Stimulated activated CD4-positive, alpha-beta T cell treated with anti-CD3 and anti-CD28 coated beads, Interleukin-12 subunit alpha, Interleukin-12 subunit beta, amount 100 ng/mL, for 4 hours (primary cell): ENCODE measurements around the gene SYNPO2.
A peak's percentile ranks its signal among the peaks of the same experiment; 100 is the strongest.
"Not testable (repeated sequence)": the region's sequence is repeated elsewhere in the genome, so short reads cannot be mapped to it uniquely, and the experiment has no call there.

Experiments
- DNase-seq: peaks from one replicate; pipeline ENCODE4 v3.0.0-alpha.2; 2020

Gene SYNPO2

DNA sequence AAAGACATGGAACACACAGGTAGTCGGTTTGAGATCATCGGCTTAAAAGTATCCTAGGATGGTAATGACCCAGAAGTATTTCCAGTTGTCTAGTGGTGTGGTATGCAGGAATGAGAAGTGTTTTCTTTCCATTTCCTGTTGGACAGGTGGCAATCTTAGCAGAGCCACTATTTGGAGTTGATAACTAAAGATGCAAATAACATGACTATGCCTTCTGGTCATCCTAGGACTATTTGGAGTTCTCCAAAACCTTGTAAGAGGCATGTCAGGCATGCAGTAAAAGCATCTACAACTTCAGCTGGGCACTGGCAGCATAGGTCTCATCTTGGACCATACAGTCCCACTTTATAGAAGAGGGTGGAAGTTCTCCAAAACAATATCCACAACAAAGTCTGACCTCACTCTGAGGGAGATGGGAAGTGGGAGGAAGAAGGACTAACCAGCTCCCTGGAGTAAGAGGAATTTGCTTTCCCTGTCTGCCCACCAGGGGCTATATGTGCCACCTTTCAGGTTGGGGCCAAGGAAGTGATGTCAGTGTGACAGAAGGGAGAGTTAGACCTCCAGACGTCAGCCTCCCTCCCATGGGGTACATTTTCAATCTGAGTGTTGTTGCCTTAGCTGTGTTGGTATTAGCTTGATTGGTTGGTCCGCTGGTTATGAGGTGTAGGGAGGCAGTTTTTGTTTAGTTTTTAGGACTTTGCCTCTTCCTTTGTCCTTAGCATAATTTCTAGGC is 145.8 kb downstream of the SYNPO2 start:
- DNase-seq: no peak

DNA sequence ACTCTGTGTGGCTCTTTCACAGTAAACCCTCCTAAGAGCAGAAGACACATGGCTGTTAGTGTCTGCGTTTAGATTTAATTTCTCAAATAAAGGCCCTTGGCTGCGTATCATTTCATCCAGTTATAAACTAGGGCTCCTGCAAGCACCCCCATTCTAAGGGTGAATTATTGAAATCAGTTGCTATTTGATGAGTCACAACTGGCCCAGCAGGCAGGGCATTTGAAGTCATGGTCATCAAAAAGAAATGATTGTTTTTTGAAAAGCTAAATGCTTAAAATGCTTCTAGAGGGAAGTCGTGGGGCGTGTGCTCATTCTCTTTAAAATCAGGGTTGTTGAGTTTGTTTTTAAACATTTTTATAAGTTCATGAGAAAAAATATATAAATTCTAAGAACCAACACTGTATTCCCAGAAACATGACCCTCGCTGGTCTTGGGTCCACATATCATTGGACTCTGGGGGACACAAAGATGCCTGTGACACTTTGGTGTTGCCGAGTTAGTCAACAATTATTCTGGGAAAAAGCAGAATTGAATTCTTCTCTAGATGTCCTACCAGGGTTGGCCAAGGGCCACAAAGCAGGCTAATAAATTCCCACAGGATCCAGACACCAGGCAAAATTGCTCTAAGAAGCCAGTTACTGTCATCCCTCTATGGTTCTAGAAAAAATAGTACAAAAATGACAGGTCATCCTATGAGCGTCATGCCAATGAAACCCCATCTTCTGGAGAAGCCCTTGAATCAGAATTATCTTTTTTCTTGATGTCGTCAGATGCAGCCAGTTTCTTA is 147.5 kb downstream of the SYNPO2 start:
- no peak for DNase-seq

DNA sequence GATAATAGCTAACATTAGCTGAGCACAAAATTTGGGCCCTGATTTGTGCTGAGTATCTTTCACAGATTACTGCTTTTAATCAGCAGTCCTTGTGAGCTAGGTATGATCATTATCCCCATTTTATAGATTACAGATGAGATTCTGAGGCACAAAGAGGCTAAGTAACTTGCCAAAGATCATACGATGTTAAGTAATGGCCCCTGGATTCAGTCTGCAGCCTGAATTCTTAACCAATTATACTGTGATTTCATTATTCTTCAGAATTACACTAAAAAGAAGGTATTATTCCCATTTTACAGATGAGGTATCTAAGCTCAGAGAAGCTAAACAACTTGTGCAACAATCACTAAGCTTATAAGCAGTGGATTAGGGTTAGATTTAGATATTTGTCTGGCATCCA is 149.1 kb downstream of the SYNPO2 start:
- DNase-seq: no peak

DNA sequence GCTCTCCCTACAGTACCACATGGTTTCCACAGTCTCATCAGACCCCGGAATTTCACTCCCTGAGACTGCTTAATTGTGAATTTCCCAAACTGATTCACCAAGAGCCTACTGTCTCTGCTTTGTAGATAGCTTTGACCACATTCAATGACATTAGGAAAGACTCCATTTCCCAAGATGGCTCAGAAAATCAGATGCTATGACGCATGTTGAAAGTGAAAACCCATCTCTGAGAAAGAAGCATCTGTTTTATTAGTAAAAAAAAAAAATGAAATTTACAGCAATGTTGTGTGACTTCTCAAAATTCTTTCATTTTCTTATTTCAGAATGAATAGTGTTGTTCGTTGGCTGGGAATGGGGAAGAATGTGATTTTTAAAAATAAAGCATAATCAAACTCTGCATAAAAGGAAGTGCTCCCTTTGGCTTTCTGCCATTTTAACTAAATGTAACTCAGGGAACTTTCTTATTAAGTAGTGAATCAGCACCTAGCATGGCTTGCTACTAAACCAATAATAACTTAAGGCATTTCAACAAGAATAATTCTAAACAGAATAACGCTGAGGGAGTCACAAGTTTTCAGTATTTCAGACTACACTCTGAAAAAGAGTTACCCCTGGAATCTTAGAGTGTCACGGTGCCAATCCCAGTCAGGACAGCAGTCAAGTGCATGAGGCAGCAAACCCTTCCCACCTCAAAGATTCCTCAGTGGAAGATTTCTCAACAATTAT is 149.6 kb downstream of the SYNPO2 start:
- no peak for DNase-seq

DNA sequence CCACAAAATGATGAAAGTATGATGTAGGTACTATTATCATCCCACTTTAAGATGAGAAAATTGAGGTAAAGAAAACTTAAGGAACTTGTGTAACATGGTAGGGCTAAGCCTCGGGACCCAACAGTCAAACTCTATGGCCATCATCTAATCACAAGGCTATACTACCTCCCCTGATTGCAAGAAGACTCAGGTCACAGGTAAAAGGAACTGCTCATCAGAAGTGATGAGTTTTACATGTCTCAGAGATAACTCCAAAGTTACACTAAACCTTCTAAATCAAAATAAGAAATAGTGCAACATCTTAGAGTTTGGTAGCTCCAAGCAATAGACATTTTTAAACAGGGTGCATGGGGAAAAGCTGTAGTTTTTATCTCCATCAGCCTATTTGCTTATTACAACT is 150.5 kb downstream of the SYNPO2 start:
- DNase-seq: no peak

DNA sequence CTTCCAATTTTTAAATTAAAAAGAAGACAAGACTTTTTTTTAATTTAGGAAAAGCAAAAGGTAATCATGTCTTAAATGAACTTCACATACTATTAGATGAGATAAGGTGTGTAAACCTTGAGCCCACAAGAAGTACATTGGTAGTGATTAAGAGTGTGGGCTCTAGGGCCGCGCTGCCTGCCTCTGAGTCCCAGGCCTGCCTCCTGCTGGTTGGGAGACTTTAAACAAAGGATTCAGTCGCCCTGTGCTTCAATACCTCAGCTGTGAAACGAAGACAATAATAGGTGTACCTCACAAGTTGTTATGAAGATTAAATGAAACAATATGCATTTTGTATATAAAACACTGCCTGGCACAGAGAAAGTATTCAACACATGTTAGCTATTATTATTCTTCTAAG is 151.1 kb downstream of the SYNPO2 start:
- DNase-seq: no peak

DNA sequence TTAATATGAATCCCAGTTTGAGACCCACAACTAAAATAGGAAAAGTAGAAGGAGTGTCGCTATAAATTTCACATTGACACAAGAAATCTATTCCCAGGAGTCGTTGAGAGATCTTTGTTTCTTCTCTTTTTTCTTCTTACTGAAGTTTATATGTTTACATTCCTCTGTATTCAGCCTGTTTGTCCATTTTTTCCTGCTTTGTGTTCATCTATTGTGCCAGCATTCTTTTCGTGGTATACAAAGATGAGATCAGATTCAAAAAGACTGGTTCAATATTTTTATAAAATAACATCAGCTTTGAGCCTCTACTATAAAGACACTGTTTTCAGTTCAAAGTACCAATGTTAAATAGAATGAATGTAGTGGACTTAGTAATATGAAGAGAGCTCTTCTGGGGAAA is 151.6 kb downstream of the SYNPO2 start:
- DNase-seq: no peak

DNA sequence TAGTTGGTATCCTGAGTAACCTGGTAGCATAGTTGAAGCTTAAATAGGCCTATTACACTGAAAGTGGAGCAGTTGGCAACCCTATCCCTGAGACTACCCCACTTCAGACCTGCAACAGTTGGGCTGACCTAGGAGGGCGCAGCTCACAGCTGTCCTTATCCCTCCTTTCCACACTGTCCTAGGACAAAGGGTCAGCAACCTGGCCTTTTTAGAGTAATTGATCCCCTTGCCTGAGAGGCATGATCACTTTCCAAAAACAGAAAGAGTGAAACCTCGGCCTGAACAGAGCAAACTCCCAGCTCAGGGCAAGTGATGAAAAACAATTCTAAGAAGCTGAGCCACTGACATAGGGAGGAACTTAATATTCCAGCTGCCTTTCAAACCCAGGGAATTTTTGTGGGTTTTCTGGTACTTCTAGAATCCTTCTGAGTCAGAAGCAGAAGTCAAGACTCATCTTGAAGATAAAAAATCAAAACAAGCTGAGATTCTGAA is 152.1 kb downstream of the SYNPO2 start:
- DNase-seq: no peak

DNA sequence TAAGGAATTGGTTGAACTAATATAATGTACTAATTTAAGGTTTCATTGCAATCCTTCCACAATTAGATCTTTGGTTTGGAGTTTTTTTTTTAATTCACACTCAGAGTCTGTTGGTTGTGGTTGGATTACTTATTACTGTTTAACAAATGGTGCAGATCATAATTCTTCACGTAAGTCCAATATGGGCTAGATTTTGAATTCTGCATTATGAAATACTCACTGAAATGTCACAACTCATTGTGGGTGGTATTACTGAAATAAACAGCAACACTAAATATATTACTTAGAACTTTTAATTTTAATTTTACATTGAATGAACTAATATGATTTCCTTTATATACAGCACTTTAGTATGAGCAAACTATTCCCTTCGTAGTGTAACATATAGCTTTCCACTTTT is 152.7 kb downstream of the SYNPO2 start:
- no peak for DNase-seq

DNA sequence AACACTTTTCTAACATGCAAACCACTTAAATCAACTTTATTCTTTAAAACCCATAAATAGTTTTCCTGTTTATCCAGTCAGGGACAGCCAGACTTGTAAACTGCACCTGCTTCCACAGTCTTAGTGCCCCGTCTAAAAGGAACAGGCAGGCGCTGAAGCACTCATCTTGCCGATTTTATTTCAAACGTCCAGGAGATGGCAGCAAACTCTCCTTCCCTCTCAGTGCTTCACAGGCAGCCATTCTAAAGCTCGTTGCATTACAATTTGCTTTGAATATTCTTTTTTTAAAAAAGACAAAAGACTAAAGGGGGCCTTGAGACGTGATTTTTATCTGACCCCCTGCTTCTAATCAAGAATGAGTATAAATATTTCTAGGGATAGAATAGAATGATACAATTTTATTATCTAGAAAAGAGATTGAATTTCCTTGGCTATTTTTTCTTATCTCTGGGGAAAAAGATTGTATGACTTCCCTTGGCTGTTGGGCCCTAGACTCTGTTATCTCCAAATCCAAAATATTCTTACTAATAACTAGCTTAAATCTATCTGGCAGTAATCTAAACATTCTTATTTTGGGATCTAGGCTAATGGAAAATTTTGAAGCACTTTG is 153.4 kb downstream of the SYNPO2 start:
- DNase-seq: peak; percentile 11

DNA sequence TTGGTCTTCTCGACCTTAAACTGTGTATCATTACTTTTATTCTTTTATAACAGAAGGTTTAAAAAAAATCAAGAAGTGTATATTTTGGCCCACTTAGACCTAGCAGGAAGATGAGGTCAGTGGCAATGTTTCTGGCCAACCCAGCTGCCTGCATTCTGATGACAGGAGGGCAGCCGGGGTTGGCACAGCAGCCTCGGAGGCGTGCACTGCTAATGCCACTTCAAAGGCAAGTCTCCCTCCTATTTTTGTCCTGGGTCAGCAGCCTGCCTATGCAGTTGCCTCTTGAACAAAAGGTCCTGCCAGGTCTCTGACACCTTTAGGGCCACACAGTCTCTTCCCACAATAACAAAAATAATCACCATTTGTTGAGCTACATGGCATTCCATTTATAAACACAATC is 157.6 kb downstream of the SYNPO2 start:
- no peak for DNase-seq

DNA sequence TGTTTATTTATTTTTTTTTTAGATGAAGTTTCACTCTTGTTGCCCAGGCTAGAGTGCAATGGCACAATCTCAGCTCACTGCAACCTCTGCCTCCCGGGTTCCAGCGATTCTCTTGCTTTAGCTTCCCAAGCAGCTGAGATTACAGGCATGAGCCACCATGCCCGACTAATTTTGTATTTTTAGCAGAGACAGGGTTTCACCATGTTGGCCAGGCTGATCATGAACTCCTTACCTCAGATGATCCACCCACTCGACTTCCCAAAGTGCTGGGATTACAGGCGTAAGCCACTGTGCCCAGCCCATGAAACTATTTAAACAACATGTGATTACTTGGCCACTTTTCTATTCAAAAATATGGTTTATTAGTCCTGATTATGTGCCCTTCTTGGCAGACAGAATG is 158.4 kb downstream of the SYNPO2 start:
- not testable (repeated sequence) for DNase-seq

DNA sequence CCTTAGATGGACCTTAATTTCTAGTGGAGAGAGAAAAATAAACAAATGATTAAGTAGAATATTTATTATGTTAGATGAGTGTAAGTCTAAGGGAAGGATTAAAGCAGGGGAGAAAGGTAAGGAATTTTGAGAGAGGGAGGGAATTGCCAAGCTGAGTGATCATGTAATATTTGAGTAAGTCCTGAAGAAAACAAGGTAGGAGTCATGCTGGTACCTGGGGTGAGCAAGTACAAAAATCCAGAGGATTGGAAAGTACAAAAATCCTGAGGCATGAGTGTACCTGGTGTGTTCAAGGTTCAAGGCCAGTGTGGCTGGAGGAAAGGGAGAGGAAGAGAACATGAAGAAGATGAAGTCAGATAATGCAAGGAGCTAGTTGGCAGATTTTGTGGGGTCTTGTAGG is 159.8 kb downstream of the SYNPO2 start:
- DNase-seq: no peak

DNA sequence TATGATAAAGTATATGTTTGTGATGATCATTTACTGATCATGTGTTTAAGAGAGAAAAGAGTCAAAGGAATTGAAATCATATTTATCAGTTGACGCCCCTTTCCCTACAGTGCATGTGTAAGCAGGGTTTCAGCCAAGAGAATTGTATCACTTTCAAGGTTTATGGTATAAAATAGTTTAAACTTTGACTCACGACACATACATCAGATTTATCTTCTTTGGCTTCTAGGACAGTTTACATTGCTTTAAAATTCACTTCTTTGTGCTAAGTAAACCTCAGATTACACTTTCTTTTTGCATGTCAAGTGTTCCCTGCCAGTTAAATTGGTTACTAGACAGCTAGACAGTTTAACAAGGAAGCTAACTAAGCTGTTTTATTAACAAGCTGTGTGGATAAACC is 160.7 kb downstream of the SYNPO2 start:
- no peak for DNase-seq

DNA sequence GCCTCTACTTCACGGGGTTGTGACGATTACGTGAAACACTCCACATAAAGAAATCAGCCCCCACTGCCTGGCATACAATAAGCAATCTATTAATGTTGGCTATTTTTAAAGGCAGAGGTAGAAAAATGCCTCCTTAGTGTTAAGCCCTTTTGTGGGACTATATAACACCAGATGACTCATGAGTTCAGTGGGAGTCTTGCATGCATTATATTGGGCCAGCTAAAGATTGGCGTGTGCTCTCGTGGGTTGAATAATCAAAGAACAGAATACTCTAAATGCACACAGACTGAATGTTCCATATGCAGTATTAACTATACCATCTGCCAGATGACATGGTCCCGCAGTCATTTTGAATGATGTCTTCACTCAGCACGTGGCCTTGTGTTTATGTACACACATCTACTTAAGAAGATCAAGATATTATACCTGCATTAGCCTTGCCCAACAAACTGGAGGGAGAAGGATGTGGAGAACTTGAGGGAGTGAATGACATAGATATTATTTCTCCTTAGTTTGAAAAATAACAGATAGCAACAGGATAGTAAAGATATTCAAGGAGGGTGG is 162.0 kb downstream of the SYNPO2 start:
- no peak for DNase-seq

DNA sequence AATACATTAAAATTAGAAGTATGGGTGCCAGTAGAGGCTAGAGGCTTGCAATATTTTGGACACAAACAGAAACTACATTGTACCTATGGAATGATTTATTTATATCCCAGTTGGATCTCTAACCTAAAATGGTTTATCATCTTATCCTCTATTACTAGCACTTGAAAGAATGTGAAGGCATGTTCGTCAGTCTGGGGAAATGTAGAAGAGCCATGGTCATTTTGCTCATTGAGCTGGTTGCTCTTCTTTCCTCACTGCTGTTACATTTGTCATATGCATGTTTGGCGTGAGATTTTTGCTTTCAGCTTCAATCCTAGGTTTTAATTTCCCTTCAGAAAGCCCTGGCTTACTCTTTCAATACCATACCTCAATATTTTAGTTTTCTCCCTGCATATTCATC is 164.6 kb downstream of the SYNPO2 start:
- DNase-seq: no peak

DNA sequence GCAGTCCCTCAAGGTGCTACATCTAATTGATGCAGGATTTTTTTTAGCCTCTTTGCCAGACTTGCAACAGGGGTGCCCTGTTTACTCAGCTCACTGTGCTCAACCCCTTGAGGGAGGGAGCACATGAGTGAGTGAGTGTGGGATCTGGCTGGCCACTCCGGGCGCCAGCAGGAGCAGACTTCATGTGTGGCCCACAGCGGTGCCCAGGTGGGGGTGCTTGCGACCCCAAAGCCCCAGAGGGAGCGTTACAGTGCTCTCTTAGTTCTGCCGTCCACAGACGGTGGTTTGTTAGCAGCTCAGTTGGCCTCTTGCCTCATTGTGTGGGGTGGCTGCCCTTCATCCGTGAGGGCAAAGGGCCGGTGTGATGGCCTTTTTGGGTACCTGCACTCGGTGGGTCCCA is 165.3 kb downstream of the SYNPO2 start:
- DNase-seq: no peak

DNA sequence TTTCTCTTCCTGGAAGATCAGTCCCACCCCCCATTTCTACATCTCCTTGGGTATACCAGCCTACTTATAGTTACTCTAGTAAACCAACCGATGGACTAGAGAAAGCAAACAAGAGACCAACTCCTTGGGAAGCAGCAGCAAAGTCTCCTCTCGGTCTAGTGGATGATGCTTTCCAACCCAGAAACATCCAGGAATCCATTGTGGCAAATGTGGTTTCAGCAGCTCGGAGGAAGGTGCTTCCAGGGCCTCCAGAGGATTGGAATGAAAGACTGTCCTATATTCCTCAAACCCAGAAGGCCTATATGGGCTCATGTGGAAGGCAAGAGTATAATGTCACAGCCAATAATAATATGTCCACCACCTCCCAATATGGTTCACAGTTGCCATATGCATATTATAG is 168.8 kb downstream of the SYNPO2 start:
- no peak for DNase-seq

DNA sequence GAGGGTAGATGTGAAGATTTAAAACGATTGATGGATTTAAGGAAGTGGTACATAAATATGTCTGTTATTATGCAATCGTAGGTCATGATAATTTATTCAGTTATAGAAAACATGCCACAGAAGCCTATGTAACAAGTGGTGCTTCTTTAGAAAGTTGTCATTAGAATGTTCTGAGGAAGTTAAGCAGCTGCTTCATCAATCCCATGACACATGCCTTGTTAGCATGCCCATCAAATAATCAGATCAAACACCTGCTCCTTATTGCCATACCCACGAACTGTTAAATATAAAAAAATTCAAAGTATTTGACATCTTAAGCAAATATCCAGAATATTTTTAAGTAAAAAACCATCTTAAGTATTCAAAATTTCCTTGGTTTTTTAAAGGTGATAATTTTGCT is 170.6 kb downstream of the SYNPO2 start:
- DNase-seq: no peak

DNA sequence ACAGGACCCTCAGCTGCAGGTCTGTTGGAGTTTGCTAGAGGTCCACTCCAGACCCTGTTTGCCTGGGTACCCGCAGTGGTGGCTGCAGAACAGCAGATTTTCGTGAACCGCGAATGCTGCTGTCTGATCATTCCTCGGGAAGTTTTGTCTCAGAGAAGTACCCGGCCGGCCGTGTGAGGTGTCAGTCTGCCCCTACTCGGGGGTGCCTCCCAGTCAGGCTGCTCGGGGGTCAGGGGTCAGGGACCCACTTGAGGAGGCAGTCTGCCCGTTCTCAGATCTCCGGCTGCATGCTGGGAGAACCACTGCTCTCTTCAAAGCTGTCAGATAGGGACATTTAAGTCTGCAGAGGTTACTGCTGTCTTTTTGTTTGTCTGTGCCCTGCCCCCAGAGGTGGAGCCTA is 178.5 kb downstream of the SYNPO2 start:
- DNase-seq: not testable (repeated sequence)

DNA sequence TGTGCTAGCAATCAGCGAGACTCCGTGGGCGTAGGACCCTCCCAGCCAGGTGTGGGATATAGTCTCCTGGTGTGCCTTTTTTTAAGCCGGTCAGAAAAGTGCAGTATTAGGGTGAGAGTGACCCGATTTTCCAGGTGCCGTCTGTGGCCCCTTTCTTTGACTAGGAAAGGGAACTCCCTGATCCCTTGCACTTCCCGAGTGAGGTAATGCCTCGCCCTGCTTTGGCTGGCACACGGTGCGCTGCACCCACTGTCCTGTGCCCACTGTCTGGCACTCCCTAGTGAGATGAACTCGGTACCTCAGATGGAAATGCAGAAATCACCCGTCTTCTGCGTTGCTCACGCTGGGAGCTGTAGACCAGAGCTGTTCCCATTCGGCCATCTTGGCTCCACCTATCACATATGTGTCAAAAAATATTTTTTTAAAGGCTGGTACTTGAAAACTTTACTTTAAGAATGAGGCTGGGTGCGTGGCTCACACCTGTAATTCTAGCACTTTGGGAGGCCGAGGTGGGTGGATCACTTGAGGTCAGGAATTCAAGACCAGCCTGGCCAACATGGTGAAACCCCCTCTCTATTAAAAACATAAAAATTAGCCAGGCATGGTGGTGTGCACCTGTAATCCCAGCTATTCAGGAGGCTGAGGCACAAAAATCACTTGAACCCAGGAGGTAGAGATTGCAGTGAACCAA is 179.2 kb downstream of the SYNPO2 start:
- DNase-seq: not testable (repeated sequence)

DNA sequence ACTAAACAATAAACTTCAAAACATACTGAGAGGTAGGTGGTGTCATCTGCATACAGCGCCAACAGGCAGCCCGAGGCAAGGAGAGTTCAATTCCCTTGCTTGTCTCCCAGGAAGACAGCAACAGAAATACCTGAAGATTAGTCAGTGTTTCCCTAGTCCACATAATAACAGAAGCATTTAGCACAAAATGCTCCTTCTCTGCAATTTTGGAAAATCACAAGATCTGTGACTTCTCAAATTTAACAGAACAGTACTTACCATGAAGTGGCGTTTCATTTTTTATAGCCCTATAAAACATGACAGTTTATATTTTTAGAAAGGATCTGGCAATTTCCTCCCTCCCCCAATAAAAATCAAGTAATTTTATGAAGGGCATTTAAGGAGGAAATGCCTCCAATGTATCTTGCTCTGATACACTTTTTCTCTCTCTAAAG is 179.9 kb downstream of the SYNPO2 start:
- DNase-seq: no peak
